GM21367 (cell line): ENCODE data around the gene LRFN2.

ENCODE experiments used
- ATAC-seq: cut with Tn5 transposase; IDR thresholded peaks from one replicate; pipeline ENCODE4 v1.9.1; 2021; ENCODE audit not compliant: unreplicated experiment

Gene LRFN2

DNA sequence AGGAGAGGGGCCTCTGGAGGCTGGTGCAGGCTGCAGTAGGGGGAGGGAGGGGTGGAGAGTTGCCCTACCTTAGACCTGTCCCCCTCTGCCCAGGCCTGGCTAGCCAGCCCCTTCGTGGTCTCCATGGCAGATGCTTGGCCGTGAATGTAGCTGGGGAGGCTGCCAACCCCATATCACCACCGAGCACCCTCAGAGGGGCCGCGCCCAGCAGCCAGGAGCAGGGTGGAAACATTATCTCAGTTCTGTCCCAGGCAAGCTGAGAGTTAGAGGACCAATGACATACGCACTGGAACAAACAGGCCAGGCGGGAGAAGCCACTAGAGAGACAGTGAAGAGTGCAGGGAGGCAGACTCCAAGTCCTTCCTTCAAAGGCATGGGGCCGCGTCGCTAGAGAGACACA is 66.5 kb downstream of the LRFN2 start:
- no peak for ATAC-seq

- ATAC-seq: no peak
Observed at GRCh38 chr6:40520084-40520483, 67.1 kb downstream of the LRFN2 start.

DNA sequence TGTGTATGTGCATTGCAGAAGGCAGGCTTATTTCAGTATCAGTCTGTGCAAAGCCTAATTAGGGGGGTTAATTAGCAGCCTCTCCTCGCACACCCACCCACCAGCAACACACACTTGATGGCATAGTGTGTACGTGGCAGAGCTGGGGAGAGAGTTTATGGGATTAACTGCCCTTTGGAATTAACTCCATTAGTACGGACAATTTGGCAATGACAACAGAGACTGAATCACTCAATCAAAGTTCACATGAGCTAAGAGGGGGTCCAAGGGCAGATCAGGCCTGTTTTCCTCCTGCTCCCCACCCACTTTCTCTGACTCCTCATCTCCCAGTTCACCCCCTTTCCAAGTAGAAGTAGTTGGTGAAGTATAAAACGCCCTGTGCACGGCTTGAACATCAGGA is 69.5 kb downstream of the LRFN2 start:
- no peak for ATAC-seq

DNA sequence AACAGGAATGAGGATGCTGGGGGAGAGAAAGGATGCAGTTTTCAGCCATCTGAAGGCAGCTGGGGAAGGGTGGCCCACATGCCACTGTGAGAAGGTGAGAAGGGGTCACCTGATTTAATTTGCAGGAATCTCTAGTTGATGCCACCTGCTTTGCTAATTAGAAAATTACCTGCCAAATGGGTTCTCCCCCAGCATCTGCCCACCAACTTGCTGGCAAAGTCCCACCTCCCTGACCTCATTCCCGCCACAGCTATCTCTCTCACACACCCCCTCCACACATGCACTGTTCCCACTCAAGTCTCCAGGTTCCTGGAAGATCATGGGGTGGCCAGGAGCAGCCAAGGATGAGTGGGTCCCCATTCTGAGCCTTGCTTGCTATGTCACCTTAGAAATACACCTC is 70.7 kb downstream of the LRFN2 start:
- no peak for ATAC-seq

DNA sequence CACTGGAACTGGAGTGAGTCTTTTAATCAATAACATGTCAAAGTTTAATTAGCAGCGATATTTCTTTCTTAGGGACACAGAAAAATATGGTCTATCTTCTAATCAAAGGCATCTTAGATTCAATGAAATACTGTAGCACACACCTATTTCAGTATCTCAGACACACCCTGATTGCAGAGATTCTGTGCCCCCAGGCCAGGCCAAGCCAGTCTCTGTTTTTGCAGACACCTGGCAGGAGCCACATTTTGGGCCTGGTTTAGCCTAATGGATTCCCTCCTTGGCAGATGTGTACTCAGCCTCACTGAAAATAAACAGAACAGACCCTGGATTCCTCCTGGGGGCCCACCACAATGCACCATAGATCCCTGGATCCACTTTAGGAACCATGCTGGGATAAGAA is 74.8 kb downstream of the LRFN2 start:
- ATAC-seq: no peak

DNA sequence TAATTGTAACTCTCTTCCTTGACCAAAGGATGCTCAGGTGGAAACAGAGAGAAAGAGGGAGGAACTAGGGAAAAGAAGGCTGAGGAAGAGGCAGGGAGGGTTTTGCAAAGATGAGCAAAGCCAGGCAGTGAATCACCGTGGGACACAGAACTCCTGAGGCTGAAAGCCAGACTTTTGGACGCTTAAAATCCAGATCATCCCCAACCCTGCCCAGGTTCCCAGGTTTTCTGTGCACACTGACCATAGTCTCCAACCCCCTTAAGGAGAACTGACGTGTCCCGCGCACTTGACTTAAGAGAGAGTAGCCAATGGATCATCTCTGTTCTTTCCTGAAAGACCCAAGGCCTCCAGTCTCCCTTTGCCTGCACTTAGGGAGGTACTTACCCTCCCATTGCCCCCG is 75.3 kb downstream of the LRFN2 start:
- ATAC-seq: no peak

DNA sequence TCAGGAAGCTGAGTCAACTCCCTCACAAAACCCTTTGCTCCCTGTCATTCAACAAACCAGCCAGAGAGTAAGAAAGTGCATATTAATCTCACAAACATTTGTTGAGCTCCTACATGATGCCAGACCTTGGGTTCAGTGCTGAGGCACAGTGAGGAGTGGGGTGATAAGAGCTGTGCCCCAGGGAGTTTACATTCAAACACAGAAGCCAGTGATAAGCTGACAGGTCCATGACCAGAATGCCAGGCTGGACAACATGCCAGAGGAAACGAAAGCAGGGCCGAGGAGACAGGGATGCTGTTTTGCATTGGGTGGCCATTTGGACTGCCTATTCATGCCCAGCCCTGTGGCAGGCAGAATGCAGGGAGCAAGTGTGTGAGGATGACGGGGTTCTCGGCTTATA is 76.7 kb downstream of the LRFN2 start:
- no peak for ATAC-seq

GRCh38 chr6:40509716-40510260 is 77.4 kb downstream of the LRFN2 start:
- ATAC-seq: no peak

DNA sequence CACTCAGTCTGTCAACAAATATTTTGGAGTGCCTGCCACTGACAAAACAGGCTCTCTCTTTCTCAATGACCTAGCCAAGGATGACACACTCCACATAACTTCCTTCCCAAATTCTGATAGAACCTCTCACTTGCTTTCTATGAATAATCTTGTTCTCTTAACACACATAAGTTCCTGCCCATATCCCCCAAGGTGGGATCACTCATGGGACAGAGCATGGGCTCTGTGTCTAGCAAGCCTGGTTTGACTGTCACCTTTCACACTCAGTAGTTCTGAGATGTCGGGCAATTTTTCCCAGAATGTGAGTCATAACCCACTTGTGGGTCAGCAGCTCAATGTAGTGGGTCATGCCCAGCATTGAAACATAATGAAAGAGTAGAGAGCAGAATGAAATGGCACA is 78.1 kb downstream of the LRFN2 start:
- ATAC-seq: no peak

GRCh38 chr6:40506954-40507353 is 80.2 kb downstream of the LRFN2 start:
- no peak for ATAC-seq

DNA sequence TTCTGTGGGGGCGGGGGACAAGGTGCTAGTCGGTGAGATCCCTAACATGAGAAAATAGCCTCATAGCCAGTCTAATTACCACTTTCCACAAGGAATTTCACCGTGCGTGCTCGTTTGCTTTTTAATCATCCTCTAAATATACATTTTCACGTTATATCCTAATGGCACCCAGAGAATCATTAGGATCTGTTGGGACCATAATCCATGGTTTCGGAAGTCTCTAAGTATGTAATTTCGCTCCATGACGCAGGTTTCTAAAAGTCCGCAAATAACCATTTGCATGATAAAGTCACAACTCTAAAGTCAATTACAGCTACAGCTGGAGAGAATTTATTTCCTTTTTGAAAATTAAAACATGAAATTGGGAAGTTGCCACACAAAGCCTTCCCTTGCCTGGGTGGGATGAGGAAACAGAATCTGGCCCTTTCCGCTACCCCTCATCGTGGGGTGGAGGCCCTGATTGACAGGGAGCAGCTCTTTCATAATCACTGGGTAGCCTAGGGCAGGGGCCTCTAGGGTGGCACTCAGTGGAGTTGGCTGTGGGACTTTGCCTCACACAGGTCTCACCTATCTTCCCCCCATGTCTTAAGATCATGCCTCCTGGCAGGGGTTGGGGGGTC is 81.9 kb downstream of the LRFN2 start:
- ATAC-seq: no peak

GRCh38 chr6:40504274-40504673 is 82.9 kb downstream of the LRFN2 start:
- no peak for ATAC-seq

DNA sequence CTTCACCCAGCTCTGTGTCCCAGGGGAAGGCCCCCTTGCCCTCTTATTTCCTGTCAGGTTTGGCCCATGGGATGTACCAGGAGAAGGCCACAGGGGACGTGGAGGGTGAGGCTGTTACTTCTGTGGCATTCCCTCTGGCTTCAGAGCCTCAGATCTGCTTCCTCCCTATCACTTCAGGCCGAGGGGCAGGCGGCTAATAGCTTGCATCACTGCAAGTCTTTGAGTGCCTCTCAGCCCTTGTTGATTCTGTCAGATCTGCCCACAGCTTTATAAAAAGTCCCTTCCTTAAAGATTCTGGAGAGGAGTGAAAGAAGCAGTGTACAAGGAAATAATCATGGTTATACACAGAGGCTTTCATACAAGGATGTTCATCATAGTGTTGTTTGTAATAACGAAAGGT is 86.9 kb downstream of the LRFN2 start:
- ATAC-seq: no peak

DNA sequence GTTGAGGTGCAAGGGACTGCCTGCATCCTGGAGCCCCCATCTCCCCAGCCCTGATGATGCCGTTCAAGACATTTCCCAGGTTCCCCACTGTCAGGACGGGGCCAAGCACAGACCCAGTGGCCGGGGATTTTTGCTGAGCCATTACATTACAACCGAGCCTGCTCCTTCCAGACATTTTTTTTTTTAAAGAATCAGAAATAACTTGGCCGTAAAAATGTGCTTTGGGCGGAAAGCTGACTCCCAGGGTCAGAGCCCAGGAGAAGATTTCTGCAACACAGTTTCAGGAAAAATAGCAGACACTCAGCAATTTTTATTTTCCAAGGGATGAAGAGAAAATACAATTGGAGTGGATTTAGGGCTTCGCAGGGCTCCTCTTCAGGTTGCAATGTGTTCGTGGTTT is 87.9 kb downstream of the LRFN2 start:
- ATAC-seq: no peak

- no peak for ATAC-seq
Observed at GRCh38 chr6:40498148-40498547, 89.0 kb downstream of the LRFN2 start.

- ATAC-seq: no peak
Observed at GRCh38 chr6:40492187-40492586, 95.0 kb downstream of the LRFN2 start.

- no peak for ATAC-seq
Observed at GRCh38 chr6:40490508-40490907, 96.7 kb downstream of the LRFN2 start.

DNA sequence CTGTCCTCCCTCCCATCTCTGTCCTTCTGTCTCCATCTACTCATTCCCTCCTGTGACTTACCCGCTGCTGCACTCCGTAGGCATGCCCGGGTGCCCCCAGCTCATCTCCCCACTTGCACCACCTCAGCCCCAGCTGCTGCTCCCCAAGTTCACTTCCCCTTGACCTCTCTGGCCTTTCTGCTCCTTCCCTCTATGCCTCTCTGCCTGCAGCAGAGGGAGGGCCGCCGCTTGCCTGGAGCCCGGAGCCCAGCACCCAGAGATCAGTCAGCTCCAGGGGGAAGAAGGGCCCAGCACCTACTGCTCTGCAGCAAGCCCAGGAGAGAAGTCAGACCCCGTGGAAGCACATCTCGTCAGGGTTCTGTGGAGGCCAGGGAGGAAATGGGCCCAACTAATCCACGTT is 97.4 kb downstream of the LRFN2 start:
- no peak for ATAC-seq

GRCh38 chr6:40486576-40486975 is 100.6 kb downstream of the LRFN2 start:
- no peak for ATAC-seq

- no peak for ATAC-seq
Observed at GRCh38 chr6:40485795-40486194, 101.4 kb downstream of the LRFN2 start.

DNA sequence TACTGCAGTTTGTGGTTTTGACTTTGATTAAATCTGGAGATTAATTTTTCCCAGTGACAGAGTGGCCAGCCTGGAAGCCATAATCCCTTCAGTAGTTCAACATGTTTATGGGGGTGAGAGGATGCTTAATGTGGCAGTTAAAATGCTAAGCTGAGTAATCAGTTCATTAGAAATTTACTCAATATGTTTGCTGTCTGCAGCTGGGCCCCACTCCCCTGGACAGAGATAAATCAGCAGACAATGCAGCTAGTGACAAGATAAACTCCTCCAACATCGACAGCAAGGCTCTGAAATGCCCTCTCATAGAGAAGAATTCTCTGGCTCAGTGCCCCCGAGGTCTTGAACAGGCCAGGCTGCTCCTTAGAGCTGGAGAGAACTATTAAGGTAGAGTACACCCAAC is 101.9 kb downstream of the LRFN2 start:
- ATAC-seq: no peak

GRCh38 chr6:40484066-40484465 is 103.1 kb downstream of the LRFN2 start:
- no peak for ATAC-seq

- ATAC-seq: no peak
Observed at GRCh38 chr6:40482532-40482931, 104.6 kb downstream of the LRFN2 start.
